GM12891 (cell line): Measurements from ENCODE around the gene ATP1B4.

Source experiments
- PAX5 ChIP-seq: IDR thresholded peaks from 2 replicates; pipeline ENCODE4 v1.6.1; 2011; ENCODE audit warnings: low read length, moderate library complexity, mild to moderate bottlenecking; ENCODE audit not compliant: insufficient read depth, severe bottlenecking
- POLR2A ChIP-seq: IDR thresholded peaks from 2 replicates; pipeline ENCODE4 v1.6.1; 2011; ENCODE audit warnings: low read depth, low read length, control low read depth
- POLR2AphosphoS5 ChIP-seq: IDR thresholded peaks from 2 replicates; pipeline ENCODE4 v1.6.1; 2011; ENCODE audit warnings: low read depth, low read length, control low read depth
- SPI1 ChIP-seq: IDR thresholded peaks from 2 replicates; pipeline ENCODE4 v1.6.1; 2011; ENCODE audit warnings: low read depth, low read length, control low read depth
- TAF1 ChIP-seq: IDR thresholded peaks from 2 replicates; pipeline ENCODE4 v1.6.1; 2011; ENCODE audit warnings: low read depth, low read length, control low read depth

DNA sequence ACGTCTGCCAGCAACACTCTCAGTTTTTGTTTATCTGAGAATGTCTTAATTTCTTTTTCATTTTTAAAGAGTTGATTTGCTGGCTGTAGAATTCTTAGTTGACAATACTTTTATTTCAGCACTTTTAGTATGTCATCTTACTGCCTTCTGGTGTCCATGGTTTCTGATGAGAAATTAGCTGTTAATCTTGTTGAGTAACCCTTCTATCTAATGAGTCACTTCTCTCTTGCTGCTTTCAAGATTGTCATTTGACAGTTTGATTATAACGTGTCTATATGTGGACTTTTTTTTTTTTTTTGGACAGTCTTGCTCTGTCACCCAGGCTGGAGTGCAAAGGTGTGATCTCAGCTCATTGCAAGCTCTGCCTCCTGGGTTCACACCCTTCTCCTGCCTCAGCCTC, 26.6 kb upstream of the ATP1B4 start:
- TF ChIP-seq POLR2AphosphoS5: no peak
- no peak for TF ChIP-seq POLR2A
- TF ChIP-seq TAF1: no peak
- no peak for TF ChIP-seq PAX5
- no peak for TF ChIP-seq SPI1
